NCI-H526 (cell line): ENCODE data around the gene IFT74.

Source experiments
- DNase-seq, 2 experiments: peaks; one replicate each; lab custom pipeline; 2025; lab: John Stamatoyannopoulos, UW

IFT74 gene

GRCh38 chr9:26974927-26975326 is 18.7 kb downstream of the IFT74 start:
- no peak for DNase-seq

- peak in 1 of 2 experiments; percentile 33 for DNase-seq
These were observed 19.8 kb downstream of the IFT74 start for GRCh38 chr9:26975728-26976707.

- no peak for DNase-seq
These were observed 27.1 kb downstream of the IFT74 start for GRCh38 chr9:26983340-26983739.

GRCh38 chr9:26995810-26996209 is 39.6 kb downstream of the IFT74 start:
- DNase-seq = no peak

- DNase-seq = no peak
These were observed 47.3 kb downstream of the IFT74 start for GRCh38 chr9:27003426-27004077.

GRCh38 chr9:27005491-27005890 is 49.3 kb downstream of the IFT74 start, which contains the start of gene LRRC19:
Gene LRRC19 (minus strand): TSS chr9:27005672. CDS start chr9:26999694, 5,978 bp downstream.
- no peak for DNase-seq

GRCh38 chr9:27019589-27019988 is 63.4 kb downstream of the IFT74 start:
- DNase-seq = no peak

GRCh38 chr9:27022920-27023319 is 66.7 kb downstream of the IFT74 start:
- DNase-seq = no peak

- no peak for DNase-seq
These were observed 73.0 kb downstream of the IFT74 start for GRCh38 chr9:27029186-27029585.

- DNase-seq = peak in 1 of 2 experiments; percentile 65
These were observed 77.7 kb downstream of the IFT74 start for GRCh38 chr9:27033815-27034403.

GRCh38 chr9:27037499-27037898 is 81.3 kb downstream of the IFT74 start:
- DNase-seq = no peak

- DNase-seq = no peak
These were observed 85.5 kb downstream of the IFT74 start for GRCh38 chr9:27041746-27042145.

- no peak for DNase-seq
These were observed 86.3 kb downstream of the IFT74 start for GRCh38 chr9:27042476-27042875.

GRCh38 chr9:27043176-27043575 is 87.0 kb downstream of the IFT74 start:
- DNase-seq = no peak

- DNase-seq = no peak
These were observed 90.9 kb downstream of the IFT74 start for GRCh38 chr9:27047136-27047535.

GRCh38 chr9:27053369-27054022 is 97.3 kb downstream of the IFT74 start:
- DNase-seq = no peak

- no peak for DNase-seq
These were observed 97.9 kb downstream of the IFT74 start for GRCh38 chr9:27054125-27054524.

- no peak for DNase-seq
These were observed 98.6 kb downstream of the IFT74 start for GRCh38 chr9:27054841-27055240.

GRCh38 chr9:27059412-27059811 is 103.2 kb downstream of the IFT74 start:
- no peak for DNase-seq

- DNase-seq = no peak
These were observed 103.7 kb downstream of the IFT74 start for GRCh38 chr9:27059907-27060306.

- no peak for DNase-seq
These were observed 109.1 kb downstream of the IFT74 start for GRCh38 chr9:27065288-27065687.
